T-helper 2 cell treated with Interferon-gamma antibody and Interleukin-4, amounts not matched to agents 5 μg/mL and 100 μg/mL, for 36 hours (primary cell): ENCODE measurements around the gene LIME1.
"Not testable (repeated sequence)": the region's sequence is repeated elsewhere in the genome, so short reads cannot be mapped to it uniquely, and the experiment has no call there.

ENCODE experiments used
- DNase-seq: peaks from one replicate; pipeline ENCODE4 v3.0.0; 2021; ENCODE audit warnings: low spot score
- H3K27ac Mint-ChIP-seq: one replicate; pipeline ENCODE4 v1.8.0; 2021; ENCODE audit warnings: mild to moderate bottlenecking, mixed read lengths
- H3K27me3 Mint-ChIP-seq: one replicate; pipeline ENCODE4 v1.8.0; 2021; ENCODE audit warnings: low read depth, mixed read lengths
- H3K36me3 Mint-ChIP-seq: one replicate; pipeline ENCODE4 v1.8.0; 2021; ENCODE audit warnings: low read depth, mixed read lengths
- H3K4me1 Mint-ChIP-seq: one replicate; pipeline ENCODE4 v1.8.0; 2021; ENCODE audit warnings: low read depth, mixed read lengths
- H3K4me3 Mint-ChIP-seq: one replicate; pipeline ENCODE4 v1.8.0; 2022; ENCODE audit warnings: mild to moderate bottlenecking, moderate library complexity, mixed read lengths
- H3K9me3 Mint-ChIP-seq: one replicate; pipeline ENCODE4 v1.8.0; 2021; ENCODE audit warnings: mixed read lengths

Gene LIME1

DNA sequence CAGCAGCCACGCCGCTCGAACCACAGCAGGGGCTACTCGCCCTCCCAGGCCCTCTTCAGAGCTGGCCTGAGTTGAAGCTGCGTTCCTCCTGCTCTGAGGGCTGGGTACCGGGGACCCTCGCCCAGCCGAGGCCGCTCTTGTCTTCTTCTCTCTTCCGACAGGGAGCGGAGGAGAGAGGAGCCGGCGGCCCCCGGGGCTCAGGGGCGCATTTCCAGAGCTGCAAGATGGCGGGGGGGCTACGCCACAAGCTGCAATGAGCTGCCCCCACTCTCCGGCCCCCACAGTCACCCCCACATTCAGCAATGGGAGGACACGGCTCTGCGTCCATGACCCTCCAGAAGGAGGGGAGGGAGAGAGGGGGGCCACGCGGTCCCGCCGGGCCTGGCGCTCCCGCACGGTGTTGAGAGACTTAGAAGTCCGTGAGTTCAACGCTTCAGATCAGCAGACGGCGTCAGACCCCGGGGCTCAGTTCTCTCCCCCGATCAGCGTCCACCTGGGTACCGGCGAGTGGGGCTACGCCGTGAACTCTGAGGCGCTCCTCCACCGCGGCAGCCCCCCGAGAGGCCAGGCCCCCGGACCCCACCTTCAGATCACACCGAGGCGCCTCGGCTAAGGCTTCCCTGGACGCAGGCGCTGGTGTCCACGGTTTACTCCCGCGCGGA lies 34.7 kb downstream of the LIME1 start:
- no peak overlapping the region for H3K4me3 Mint-ChIP-seq
- no peak overlapping the region for H3K27ac Mint-ChIP-seq
- no peaks in the 10 kb centered on the region for H3K36me3 Mint-ChIP-seq
- no peaks in the 10 kb centered on the region for H3K9me3 Mint-ChIP-seq
- H3K27me3 Mint-ChIP-seq = no peaks in the 10 kb centered on the region
- no peaks in the 10 kb centered on the region for H3K4me1 Mint-ChIP-seq
- no peak for DNase-seq

DNA sequence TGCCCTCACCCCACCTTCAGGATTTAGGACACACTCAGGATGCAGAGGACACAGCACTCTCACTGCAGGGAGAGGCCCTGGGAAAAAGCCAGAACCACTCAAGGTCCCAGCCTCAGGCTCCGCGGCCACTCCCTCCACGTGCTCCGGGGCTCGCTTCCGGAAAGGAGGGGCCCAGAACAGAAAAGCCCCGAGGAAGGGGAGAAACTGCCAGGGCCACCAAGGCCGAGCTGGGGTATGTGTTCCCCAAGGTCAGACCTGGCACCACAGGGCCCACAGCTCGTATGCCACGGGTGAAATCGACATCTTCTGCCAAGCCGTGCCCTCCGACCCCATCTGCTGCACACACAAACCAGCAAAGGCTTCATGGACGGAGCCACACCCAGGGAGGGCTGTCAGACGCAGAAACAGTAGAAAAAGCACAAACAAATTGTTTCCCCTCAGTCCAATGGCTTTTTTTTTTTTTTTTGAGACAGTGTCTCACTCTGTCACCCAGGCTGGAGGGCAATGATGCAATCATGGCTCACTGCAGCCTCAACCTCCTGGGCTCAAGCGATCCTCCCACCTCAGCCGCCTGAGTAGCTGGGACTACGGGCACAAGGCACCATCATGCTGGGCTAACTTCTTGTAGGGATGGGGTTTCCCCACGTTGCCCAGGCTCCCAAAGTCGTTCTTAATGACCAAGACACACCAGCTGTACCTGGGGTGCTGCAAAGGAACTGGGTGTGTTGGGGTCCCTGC lies 36.5 kb downstream of the LIME1 start:
- no peak for DNase-seq
- H3K36me3 Mint-ChIP-seq = no peaks in the 10 kb centered on the region
- H3K9me3 Mint-ChIP-seq = no peaks in the 10 kb centered on the region
- H3K27me3 Mint-ChIP-seq = no peaks in the 10 kb centered on the region
- no peak overlapping the region for H3K27ac Mint-ChIP-seq
- no peak overlapping the region for H3K4me3 Mint-ChIP-seq
- H3K4me1 Mint-ChIP-seq = no peaks in the 10 kb centered on the region

- Mint-ChIP-seq H3K4me1 (no peaks in the 10 kb centered on the region), H3K9me3 (no peaks in the 10 kb centered on the region), H3K36me3 (no peaks in the 10 kb centered on the region), H3K4me3 (no peak overlapping the region), H3K27me3 (no peaks in the 10 kb centered on the region), H3K27ac (no peak overlapping the region)
- no peak for DNase-seq
Observed at GRCh38 chr20:63773571-63774241, 37.2 kb downstream of the LIME1 start.

GRCh38 chr20:63774306-63774705 lies 37.8 kb downstream of the LIME1 start:
- H3K9me3 Mint-ChIP-seq = no peaks in the 10 kb centered on the region
- H3K27ac Mint-ChIP-seq = no peak overlapping the region
- DNase-seq = no peak
- no peaks in the 10 kb centered on the region for H3K27me3 Mint-ChIP-seq
- no peaks in the 10 kb centered on the region for H3K36me3 Mint-ChIP-seq
- no peaks in the 10 kb centered on the region for H3K4me1 Mint-ChIP-seq
- H3K4me3 Mint-ChIP-seq = no peak overlapping the region

GRCh38 chr20:63775096-63775978 lies 38.9 kb downstream of the LIME1 start:
- H3K4me3 Mint-ChIP-seq = no peak overlapping the region

GRCh38 chr20:63776875-63777274 lies 40.4 kb downstream of the LIME1 start:
- not testable (repeated sequence) for H3K36me3 Mint-ChIP-seq, H3K27me3 Mint-ChIP-seq, H3K4me3 Mint-ChIP-seq

More at GRCh38 chr20:63775096-63775978, 38.9 kb downstream of the LIME1 start:
- DNase-seq = no peak
- no peaks in the 10 kb centered on the region for H3K36me3 Mint-ChIP-seq
- no peaks in the 10 kb centered on the region for H3K9me3 Mint-ChIP-seq
- H3K4me1 Mint-ChIP-seq = no peaks in the 10 kb centered on the region
- no peak overlapping the region for H3K27ac Mint-ChIP-seq
- H3K27me3 Mint-ChIP-seq = no peaks in the 10 kb centered on the region

GRCh38 chr20:63777614-63778013 lies 41.1 kb downstream of the LIME1 start:
- no peak for DNase-seq
- H3K27me3 Mint-ChIP-seq = no peaks in the 10 kb centered on the region
- H3K4me3 Mint-ChIP-seq = no peak overlapping the region
- H3K36me3 Mint-ChIP-seq = no peaks in the 10 kb centered on the region
- no peaks in the 10 kb centered on the region for H3K9me3 Mint-ChIP-seq
- peaks cover 2% of the 10 kb centered on the region for H3K4me1 Mint-ChIP-seq
- H3K27ac Mint-ChIP-seq = no peak overlapping the region

More at GRCh38 chr20:63776875-63777274, 40.4 kb downstream of the LIME1 start:
- not testable (repeated sequence) for H3K9me3 Mint-ChIP-seq, H3K4me1 Mint-ChIP-seq, DNase-seq, H3K27ac Mint-ChIP-seq

DNA sequence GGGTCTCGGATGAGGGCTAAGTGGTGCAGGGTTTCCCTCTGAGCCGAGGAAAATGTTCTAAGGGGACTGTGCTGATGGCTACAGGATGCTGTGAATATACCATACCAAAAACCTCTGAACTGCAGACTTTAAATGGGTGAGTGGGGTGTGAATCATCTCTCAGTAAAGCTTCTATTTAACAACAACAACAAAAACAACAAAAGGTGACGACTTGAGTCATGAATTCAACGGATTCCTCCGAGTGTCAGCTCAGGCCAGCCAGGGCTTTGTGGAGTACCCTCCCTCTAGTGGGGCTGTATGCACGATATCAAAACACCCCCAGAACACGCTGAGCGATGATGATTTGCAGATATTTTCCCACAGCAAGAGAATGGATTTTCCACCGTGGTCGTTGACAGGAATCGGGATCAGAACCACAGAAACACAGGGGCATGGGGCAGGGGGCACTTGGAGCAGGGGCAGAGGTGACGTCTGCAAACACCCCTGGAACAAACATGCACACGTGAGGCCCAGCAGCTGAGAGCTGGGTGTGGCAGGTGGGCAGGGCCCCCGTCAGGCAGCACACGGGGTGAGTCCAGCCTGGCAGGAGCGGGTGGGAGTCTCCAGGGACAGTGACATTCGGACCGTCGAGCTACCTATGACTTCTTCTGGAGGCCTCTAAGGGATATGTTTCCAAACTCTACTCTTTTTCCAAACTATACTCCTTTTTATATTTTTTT lies 41.7 kb downstream of the LIME1 start:
- H3K4me1 Mint-ChIP-seq = peaks cover 2% of the 10 kb centered on the region
- H3K27me3 Mint-ChIP-seq = no peaks in the 10 kb centered on the region
- no peak for DNase-seq
- H3K27ac Mint-ChIP-seq = no peak overlapping the region
- H3K36me3 Mint-ChIP-seq = no peaks in the 10 kb centered on the region
- no peaks in the 10 kb centered on the region for H3K9me3 Mint-ChIP-seq
- no peak overlapping the region for H3K4me3 Mint-ChIP-seq

DNA sequence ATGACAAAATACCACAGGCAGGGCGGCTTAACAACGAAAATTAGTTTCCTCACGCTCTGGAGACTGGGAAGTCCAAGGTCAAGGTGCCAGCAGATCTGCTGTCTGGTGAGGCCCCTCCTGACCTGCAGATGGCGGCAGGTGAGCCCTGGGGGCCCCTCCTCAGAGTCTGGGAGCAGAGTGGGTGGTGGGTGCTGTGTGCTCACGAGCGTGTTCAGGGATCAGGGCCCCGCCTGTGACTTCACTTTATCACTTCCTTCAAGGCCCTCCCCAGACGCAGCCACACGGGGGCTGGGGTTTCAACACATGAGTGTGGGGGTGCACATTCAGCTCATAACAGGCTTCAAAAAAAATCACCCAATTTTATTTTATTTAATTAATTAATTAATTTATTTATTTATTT lies 42.4 kb downstream of the LIME1 start:
- H3K36me3 Mint-ChIP-seq = no peaks in the 10 kb centered on the region
- DNase-seq = no peak
- no peaks in the 10 kb centered on the region for H3K9me3 Mint-ChIP-seq
- H3K4me1 Mint-ChIP-seq = peaks cover 2% of the 10 kb centered on the region
- no peak overlapping the region for H3K27ac Mint-ChIP-seq
- H3K27me3 Mint-ChIP-seq = no peaks in the 10 kb centered on the region
- no peak overlapping the region for H3K4me3 Mint-ChIP-seq

DNA sequence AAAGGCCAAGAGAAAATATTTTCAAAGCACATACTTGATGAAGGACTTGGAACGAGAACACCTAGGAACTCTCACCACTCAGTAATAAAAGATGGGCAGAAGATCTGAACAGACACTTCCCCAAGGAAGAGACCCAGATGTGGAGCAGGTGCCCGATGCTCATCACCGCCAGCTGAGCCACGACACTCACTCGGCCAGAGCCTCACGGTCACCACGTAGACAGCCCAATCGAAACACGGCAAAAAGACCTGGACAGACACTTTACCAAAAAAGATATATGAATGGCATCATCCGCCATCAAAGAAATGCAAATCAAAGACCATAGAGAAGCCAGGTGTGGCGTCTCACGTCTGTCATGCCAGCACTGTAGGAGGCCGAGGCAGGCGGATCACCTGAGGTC lies 44.7 kb downstream of the LIME1 start:
- H3K4me1 Mint-ChIP-seq = peaks cover 6% of the 10 kb centered on the region
- no peak for DNase-seq
- no peaks in the 10 kb centered on the region for H3K27me3 Mint-ChIP-seq
- H3K27ac Mint-ChIP-seq = no peak overlapping the region
- H3K4me3 Mint-ChIP-seq = no peak overlapping the region
- no peaks in the 10 kb centered on the region for H3K36me3 Mint-ChIP-seq
- no peaks in the 10 kb centered on the region for H3K9me3 Mint-ChIP-seq

DNA sequence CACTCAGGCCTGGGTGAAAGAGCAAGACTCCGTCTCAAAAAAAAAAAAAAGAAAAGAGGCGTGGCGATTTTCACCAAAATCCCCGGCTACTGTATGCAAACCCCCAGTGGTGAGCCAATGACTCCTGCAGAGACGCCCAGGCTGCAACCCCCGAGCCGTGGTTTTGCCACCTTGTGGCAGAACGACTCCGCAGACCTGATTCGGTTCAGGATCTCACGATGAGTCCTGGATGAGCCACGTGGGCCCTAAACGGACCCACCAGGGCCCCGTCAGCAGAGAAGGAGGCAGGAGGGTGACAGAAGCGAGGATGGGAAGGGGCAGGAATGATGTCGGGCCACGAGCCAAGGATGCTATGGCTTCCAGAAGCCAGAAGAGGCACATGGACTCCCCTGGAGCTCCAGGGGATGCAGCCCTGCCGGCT lies 45.6 kb downstream of the LIME1 start:
- peaks cover 8% of the 10 kb centered on the region for H3K4me1 Mint-ChIP-seq
- no peaks in the 10 kb centered on the region for H3K9me3 Mint-ChIP-seq
- DNase-seq = no peak
- no peak overlapping the region for H3K4me3 Mint-ChIP-seq
- H3K27me3 Mint-ChIP-seq = no peaks in the 10 kb centered on the region
- H3K36me3 Mint-ChIP-seq = no peaks in the 10 kb centered on the region
- no peak overlapping the region for H3K27ac Mint-ChIP-seq

- no peak for DNase-seq
- H3K4me1 Mint-ChIP-seq = peaks cover 8% of the 10 kb centered on the region
- H3K4me3 Mint-ChIP-seq = no peak overlapping the region
- no peaks in the 10 kb centered on the region for H3K27me3 Mint-ChIP-seq
- no peaks in the 10 kb centered on the region for H3K9me3 Mint-ChIP-seq
- peak overlapping the region; percentile 26 for H3K27ac Mint-ChIP-seq
- H3K36me3 Mint-ChIP-seq = no peaks in the 10 kb centered on the region
Observed at GRCh38 chr20:63782521-63782971, 46.1 kb downstream of the LIME1 start.

- H3K27ac Mint-ChIP-seq = no peak overlapping the region
- H3K4me1 Mint-ChIP-seq = peaks cover 8% of the 10 kb centered on the region
- no peaks in the 10 kb centered on the region for H3K36me3 Mint-ChIP-seq
- H3K4me3 Mint-ChIP-seq = no peak overlapping the region
- no peak for DNase-seq
- H3K9me3 Mint-ChIP-seq = no peaks in the 10 kb centered on the region
- peaks cover 2% of the 10 kb centered on the region for H3K27me3 Mint-ChIP-seq
Observed at GRCh38 chr20:63783970-63784369, 47.5 kb downstream of the LIME1 start.
